H1 (cell line): Measurements from ENCODE around the gene TXK. TPM values are rescaled to one million over a fixed set of nuclear protein-coding genes. Genes with fewer than 3 reads are reported as not detected.

Experiments used
- CTCF ChIA-PET: fragments of 300-600 bp; sonication (Branson Sonifier 250); formaldehyde crosslinking; loops from one replicate; lab custom pipeline; 2021; ENCODE audit not compliant: partially characterized antibody; lab: Charles Lee
- POLR2A ChIA-PET: fragments of 300-600 bp; sonication (Branson Sonifier 250); formaldehyde crosslinking; loops from one replicate; lab custom pipeline; 2021; ENCODE audit warnings: inconsistent platforms; ENCODE audit not compliant: partially characterized antibody; lab: Charles Lee
- DNase-seq, 2 experiments: peaks; one replicate each; pipeline versions ENCODE4 v3.0.0 to v3.0.0-alpha.2; 2010 to 2022; ENCODE audit warnings: low spot score in 2 of 2, low read depth in 1 of 2, mixed read lengths in 1 of 2
- FAIRE-seq: peaks from 2 replicates; lab custom pipeline; 2011; peaks lifted over from hg19 to GRCh38; lab: Jason Lieb, UNC
- H2AFZ ChIP-seq: 2 replicates; pipeline ENCODE4 v1.8.1; 2012; ENCODE audit warnings: low read length, inconsistent platforms
- H2AK5ac ChIP-seq: 2 replicates; pipeline ENCODE4 v1.6.1; 2013; ENCODE audit warnings: low read depth, low read length
- H2BK120ac ChIP-seq: replicated peaks from 2 replicates; pipeline ENCODE3; 2013; ENCODE audit warnings: low read depth, low read length, inconsistent platforms
- H2BK12ac ChIP-seq: 2 replicates; pipeline ENCODE4 v1.6.1; 2013; ENCODE audit warnings: low read depth, low read length
- H2BK15ac ChIP-seq: 2 replicates; pipeline ENCODE4 v1.6.1; 2013; ENCODE audit warnings: low read length
- H2BK20ac ChIP-seq: 2 replicates; pipeline ENCODE4 v1.6.1; 2013; ENCODE audit warnings: low read length
- H2BK5ac ChIP-seq: 2 replicates; pipeline ENCODE4 v1.6.1; 2013; ENCODE audit warnings: low read depth, low read length
- H3K14ac ChIP-seq: 2 replicates; pipeline ENCODE4 v1.6.1; 2013; ENCODE audit warnings: inconsistent platforms; ENCODE audit not compliant: insufficient read length
- H3K18ac ChIP-seq: 2 replicates; pipeline ENCODE4 v1.6.1; 2013; ENCODE audit warnings: low read length; ENCODE audit errors: extremely low read depth
- H3K23ac ChIP-seq: 2 replicates; pipeline ENCODE4 v1.6.1; 2013; ENCODE audit warnings: inconsistent platforms; ENCODE audit not compliant: insufficient read length
- H3K23me2 ChIP-seq: 2 replicates; pipeline ENCODE4 v1.6.1; 2013; ENCODE audit warnings: low read depth, low read length
- H3K27ac ChIP-seq: 2 replicates; pipeline ENCODE4 v1.6.1; 2011; ENCODE audit warnings: low read depth, low read length, inconsistent platforms
- H3K27me3 ChIP-seq, 4 experiments: replicated peaks in 1 of 4; 1 replicate in 1 of 4; 2 replicates in 3 of 4; pipeline versions ENCODE4 v1.6.1 to v1.8.1; 2011 to 2013; ENCODE audit warnings: low read length in 3 of 4, mild to moderate bottlenecking in 3 of 4, inconsistent platforms in 2 of 4, mixed read lengths in 2 of 4, moderate library complexity in 1 of 4; ENCODE audit not compliant: control insufficient read depth in 3 of 4, insufficient read depth in 3 of 4; ENCODE audit errors: extremely low read depth in 1 of 4
- H3K36me3 ChIP-seq, 4 experiments: 2 replicates each; pipeline versions ENCODE4 v1.6.1 to v1.8.1; 2011 to 2013; ENCODE audit warnings: mild to moderate bottlenecking in 4 of 4, low read length in 3 of 4, moderate library complexity in 2 of 4, control low read depth in 1 of 4, inconsistent platforms in 1 of 4; ENCODE audit not compliant: insufficient read depth in 4 of 4, control insufficient read depth in 2 of 4
- H3K4ac ChIP-seq: replicated peaks from 2 replicates; pipeline ENCODE3; 2013; ENCODE audit warnings: low read length, low read depth, mixed read lengths, inconsistent platforms; ENCODE audit not compliant: insufficient read length
- H3K4me1 ChIP-seq, 4 experiments: replicated peaks in 1 of 4; 1 replicate in 1 of 4; 2 replicates in 3 of 4; pipeline versions ENCODE4 v1.6.1 to v1.8.1; 2011 to 2013; ENCODE audit warnings: low read length in 3 of 4, inconsistent platforms in 2 of 4, mixed read lengths in 1 of 4; ENCODE audit not compliant: insufficient read depth in 4 of 4, control insufficient read depth in 3 of 4
- H3K4me2 ChIP-seq, 2 experiments: 2 replicates each; pipeline versions ENCODE4 v1.6.1 to v1.8.1; 2011 to 2013; ENCODE audit warnings: low read depth in 2 of 2, low read length in 2 of 2, control low read depth in 1 of 2, inconsistent platforms in 1 of 2, mild to moderate bottlenecking in 1 of 2; ENCODE audit not compliant: insufficient read depth in 1 of 2
- H3K4me3 ChIP-seq, 4 experiments: fragments of 200-600, 300-600 bp in 1 of 4; sonication (generic), shearing (Covaris generic), sonication (Bioruptor Twin) in 1 of 4; 2 replicates each; pipeline versions ENCODE4 v1.5.1 to v1.8.1; 2011 to 2016; ENCODE audit warnings: low read length in 4 of 4, low read depth in 3 of 4, control low read depth in 2 of 4, inconsistent platforms in 2 of 4, mild to moderate bottlenecking in 2 of 4, mixed read lengths in 1 of 4, moderate library complexity in 1 of 4; ENCODE audit not compliant: insufficient read depth in 2 of 4; ENCODE audit errors: extremely low read depth in 1 of 4
- H3K56ac ChIP-seq: replicated peaks from 2 replicates; pipeline ENCODE3; 2013; ENCODE audit warnings: low read depth, mild to moderate bottlenecking, mixed read lengths, low read length, inconsistent platforms; ENCODE audit not compliant: insufficient read length
- H3K79me1 ChIP-seq: 2 replicates; pipeline ENCODE4 v1.6.1; 2013; ENCODE audit warnings: low read depth, low read length, control low read depth
- H3K79me2 ChIP-seq, 2 experiments: 2 replicates each; pipeline versions ENCODE4 v1.6.1 to v1.8.1; 2012 to 2013; ENCODE audit warnings: low read length in 2 of 2, mild to moderate bottlenecking in 2 of 2, inconsistent platforms in 1 of 2; ENCODE audit not compliant: insufficient read depth in 2 of 2, control insufficient read depth in 1 of 2
- H3K9ac ChIP-seq, 4 experiments: replicated peaks in 1 of 4; 1 replicate in 1 of 4; 2 replicates in 3 of 4; pipeline versions ENCODE4 v1.6.1 to v1.8.1; 2011 to 2013; ENCODE audit warnings: low read depth in 3 of 4, low read length in 3 of 4, control low read depth in 2 of 4, mild to moderate bottlenecking in 2 of 4, moderate library complexity in 2 of 4, inconsistent platforms in 1 of 4; ENCODE audit errors: extremely low read depth in 1 of 4
- H3K9me3 ChIP-seq, 2 experiments: 2 replicates each; pipeline versions ENCODE4 v1.6.1 to v1.8.1; 2012 to 2013; ENCODE audit warnings: mild to moderate bottlenecking in 2 of 2, moderate library complexity in 2 of 2, control low read depth in 1 of 2, inconsistent platforms in 1 of 2, low read depth in 1 of 2, low read length in 1 of 2, mixed read lengths in 1 of 2; ENCODE audit not compliant: insufficient read depth in 2 of 2
- H4K20me1 ChIP-seq, 2 experiments: replicated peaks in 1 of 2; 2 replicates each; pipeline versions ENCODE3 to v1.8.1; 2011 to 2013; ENCODE audit warnings: inconsistent platforms in 2 of 2, low read length in 2 of 2, mild to moderate bottlenecking in 1 of 2; ENCODE audit not compliant: insufficient read depth in 2 of 2, control insufficient read depth in 1 of 2
- H4K5ac ChIP-seq: 2 replicates; pipeline ENCODE4 v1.6.1; 2013; ENCODE audit warnings: low read length, low read depth, mixed read lengths, inconsistent platforms; ENCODE audit not compliant: insufficient read length
- H4K8ac ChIP-seq: 2 replicates; pipeline ENCODE4 v1.8.0; 2013; ENCODE audit warnings: mild to moderate bottlenecking, moderate library complexity, low read length, inconsistent platforms; ENCODE audit not compliant: insufficient read depth; ENCODE audit errors: extremely low read depth
- H4K91ac ChIP-seq: replicated peaks from 2 replicates; pipeline ENCODE3; 2013; ENCODE audit warnings: low read length, mixed read lengths, inconsistent platforms; ENCODE audit not compliant: insufficient read length
- NANOG ChIP-seq: IDR thresholded peaks from 2 replicates; pipeline ENCODE4 v1.6.1; 2011; ENCODE audit warnings: low read length, low read depth, mild to moderate bottlenecking, inconsistent platforms; ENCODE audit not compliant: insufficient read depth, poor library complexity, severe bottlenecking
- WGBS, 2 experiments: shearing (Covaris generic) in 1 of 2; methylation state at CpG; one replicate each; pipeline versions ENCODE4 v1.1.6 to v1.1.7; 2013 to 2015; ENCODE audit warnings: low lambda C conversion rate in 2 of 2, mixed read lengths in 2 of 2, inconsistent platforms in 1 of 2, low coverage in 1 of 2, missing lambda C conversion rate in 1 of 2; ENCODE audit not compliant: insufficient replicate concordance in 2 of 2, insufficient coverage in 1 of 2, insufficient read length in 1 of 2; ENCODE audit errors: extremely low coverage in 1 of 2, missing lambda C conversion rate in 1 of 2; 5-methylcytosine and 5-hydroxymethylcytosine counted together
- polyA plus RNA-seq, 7 experiments: library from polyadenylated mRNA; depleted of rRNA in 3 of 7; stranded (reverse) in 5 of 7; unstranded in 2 of 7; fragments of >200 nt in 5 of 7; fragments of 200-250 nt in 2 of 7; gene quantifications; 1 replicate in 5 of 7; 2 replicates in 1 of 7; 4 replicates in 1 of 7; pipeline versions ENCODE4 v1.2.1 to v1.2.3, GENCODE V29; 2011 to 2013; ENCODE audit warnings: missing spikeins in 2 of 7, mixed read lengths in 2 of 7
- total RNA-seq: library from RNA; stranded (reverse); fragmentation: NEBNext Ultra II Directional; extraction: Animal tissue kit (Norgen Biotek cat#: 25700); gene quantifications from 2 replicates; pipeline ENCODE4 v1.2.1, GENCODE V29; 2021
- TF ChIP-seq, protein P1 (sequence below), 3 experiments: IDR thresholded peaks; 1 replicate in 2 of 3; 2 replicates in 1 of 3; pipeline versions ENCODE4 v1.5.1 to v1.6.1; 2011; ENCODE audit warnings: low read length in 3 of 3, mild to moderate bottlenecking in 3 of 3, inconsistent platforms in 2 of 3, low read depth in 1 of 3, moderate library complexity in 1 of 3; ENCODE audit not compliant: insufficient read depth in 1 of 3; ENCODE audit errors: control extremely low read depth in 1 of 3

TXK gene
- total and polyA plus RNA-seq, 2 of the 8 experiments (the other 6 are each of a cell fraction or from before 2014, with no cell fraction given): not detected

DNA sequence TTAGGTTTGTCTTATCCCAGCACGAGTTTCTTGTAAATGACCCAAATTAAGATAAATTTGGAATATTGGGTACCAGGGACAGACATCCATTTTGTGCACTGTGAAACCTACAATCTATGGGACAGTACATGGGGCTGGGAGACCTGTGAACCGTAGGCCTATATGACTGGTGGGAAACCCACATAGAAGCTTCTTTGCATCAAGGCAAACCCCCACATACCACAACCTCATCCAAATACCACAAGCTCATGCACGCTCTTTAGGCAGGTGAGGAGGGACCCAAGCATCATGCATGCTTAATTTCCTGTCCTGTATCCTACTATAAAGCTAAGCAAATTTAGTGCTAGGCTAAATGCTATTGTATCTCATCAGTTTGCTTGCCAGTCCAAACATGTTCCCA, 69.7 kb downstream of the TXK start:
- H3K9ac ChIP-seq: no peak overlapping the region
- no peak overlapping the region for H2BK120ac ChIP-seq
- no peaks in the 10 kb centered on the region for H3K36me3 ChIP-seq
- H2AFZ ChIP-seq: no peak overlapping the region
- no peaks in the 10 kb centered on the region for H3K27me3 ChIP-seq
- no peak overlapping the region for H3K4ac ChIP-seq
- H2BK15ac ChIP-seq: no peak overlapping the region
- 97% methylated on average over 3 of the region's 3 CpGs; no CpG with 5 or more reads in 1 of the 2 experiments for WGBS, 2 experiments
- H3K18ac ChIP-seq: no peak overlapping the region
- H3K14ac ChIP-seq: no peak overlapping the region
- H3K79me2 ChIP-seq: no peaks in the 10 kb centered on the region
- H2BK12ac ChIP-seq: no peak overlapping the region
- H3K56ac ChIP-seq: no peak overlapping the region
- ChIA-PET CTCF (interaction anchor here (0.6 to 2.3 kb wide), 4 partner anchors 10 to 76 kb away, joined by 3 to 15 read pairs (median 3); no protein-coding TSS in a partner anchor), POLR2A (no interaction called here)
- no peak overlapping the region for H3K23ac ChIP-seq
- H2BK20ac ChIP-seq: no peak overlapping the region
- no peaks in the 10 kb centered on the region for H3K23me2 ChIP-seq
- DNase-seq (no peak), FAIRE-seq (no peak)
- H3K4me3 ChIP-seq: no peak overlapping the region
- H4K91ac ChIP-seq: no peak overlapping the region
- no peak overlapping the region for H4K5ac ChIP-seq
- H3K27ac ChIP-seq: no peak overlapping the region
- H3K4me2 ChIP-seq: no peak overlapping the region
- H4K20me1 ChIP-seq: no peaks in the 10 kb centered on the region
- H4K8ac ChIP-seq: no peak overlapping the region
- no peaks in the 10 kb centered on the region for H3K4me1 ChIP-seq
- H3K79me1 ChIP-seq: no peaks in the 10 kb centered on the region
- H2AK5ac ChIP-seq: no peak overlapping the region
- H3K9me3 ChIP-seq: no peaks in the 10 kb centered on the region
- no peak overlapping the region for H2BK5ac ChIP-seq
- TF ChIP-seq NANOG: no peak
- TF ChIP-seq, protein P1, sequence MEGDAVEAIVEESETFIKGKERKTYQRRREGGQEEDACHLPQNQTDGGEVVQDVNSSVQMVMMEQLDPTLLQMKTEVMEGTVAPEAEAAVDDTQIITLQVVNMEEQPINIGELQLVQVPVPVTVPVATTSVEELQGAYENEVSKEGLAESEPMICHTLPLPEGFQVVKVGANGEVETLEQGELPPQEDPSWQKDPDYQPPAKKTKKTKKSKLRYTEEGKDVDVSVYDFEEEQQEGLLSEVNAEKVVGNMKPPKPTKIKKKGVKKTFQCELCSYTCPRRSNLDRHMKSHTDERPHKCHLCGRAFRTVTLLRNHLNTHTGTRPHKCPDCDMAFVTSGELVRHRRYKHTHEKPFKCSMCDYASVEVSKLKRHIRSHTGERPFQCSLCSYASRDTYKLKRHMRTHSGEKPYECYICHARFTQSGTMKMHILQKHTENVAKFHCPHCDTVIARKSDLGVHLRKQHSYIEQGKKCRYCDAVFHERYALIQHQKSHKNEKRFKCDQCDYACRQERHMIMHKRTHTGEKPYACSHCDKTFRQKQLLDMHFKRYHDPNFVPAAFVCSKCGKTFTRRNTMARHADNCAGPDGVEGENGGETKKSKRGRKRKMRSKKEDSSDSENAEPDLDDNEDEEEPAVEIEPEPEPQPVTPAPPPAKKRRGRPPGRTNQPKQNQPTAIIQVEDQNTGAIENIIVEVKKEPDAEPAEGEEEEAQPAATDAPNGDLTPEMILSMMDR (IDR thresholded peaks at IDR 0.05; ENCODE audit: control extremely low read depth in 1 of 3, insufficient read depth in 1 of 3, low read depth in 1 of 3, low read length in 3 of 3): no peak
